Stimulated activated CD4-positive, alpha-beta T cell treated with anti-CD3 and anti-CD28 coated beads, Interleukin-12 subunit alpha, Interleukin-12 subunit beta, amount 100 ng/mL, for 48 hours (primary cell): ENCODE measurements around the gene RGS14.
A peak's percentile ranks its signal among the peaks of the same experiment; 100 is the strongest.
"Not testable (repeated sequence)": the region's sequence is repeated elsewhere in the genome, so short reads cannot be mapped to it uniquely, and the experiment has no call there.

Experiments
- DNase-seq, 3 donors: peaks; one replicate each; pipeline ENCODE4 v3.0.0-alpha.2; 2020; ENCODE audit warnings: low read depth in 2 of 3, low spot score in 1 of 3

Gene RGS14

DNA sequence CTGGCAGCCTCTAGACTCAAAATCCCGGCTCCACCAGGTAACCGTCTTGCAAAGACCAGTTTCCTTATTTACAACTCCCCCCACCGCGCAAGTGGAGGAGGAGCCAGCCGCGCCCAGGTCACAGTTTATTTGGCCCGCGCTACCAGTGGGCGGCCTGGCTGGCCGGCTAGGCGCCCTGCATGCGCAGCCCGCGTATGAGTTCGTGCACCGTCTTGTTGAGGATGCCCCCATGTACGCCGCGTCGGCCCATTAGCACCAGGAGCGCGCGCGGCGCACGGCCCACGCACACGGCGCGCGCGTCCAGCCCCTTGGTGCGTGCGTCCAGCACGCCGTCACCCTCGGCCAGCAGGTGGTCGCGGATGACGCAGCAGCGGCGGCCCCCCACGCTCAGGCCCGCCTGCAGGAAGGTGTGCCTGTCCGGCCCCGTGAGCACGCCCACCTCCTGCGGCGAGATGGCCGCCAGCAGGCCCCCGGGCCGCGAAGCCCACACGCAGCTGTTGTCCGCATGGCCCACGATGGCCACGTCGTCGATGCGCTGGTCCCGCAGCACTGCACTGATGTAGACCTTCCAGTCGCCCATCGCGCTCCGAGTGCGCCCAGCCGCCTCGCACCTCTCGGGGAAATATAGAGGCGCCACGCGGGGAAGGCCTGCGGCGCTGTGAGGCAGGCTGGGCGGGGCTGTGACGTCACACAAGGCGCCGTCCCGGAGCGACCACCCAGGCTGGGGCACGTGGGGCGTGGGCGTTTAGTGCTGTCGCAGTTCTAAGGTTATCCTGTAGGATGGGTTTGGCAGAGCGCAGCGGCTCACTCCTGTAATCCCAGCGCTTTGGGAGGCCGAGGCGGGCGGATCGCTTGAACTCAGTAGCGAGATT is 42.5 kb downstream of the RGS14 start, which contains the start of gene PFN3:
Gene PFN3 (minus strand): TSS at position 665 of the 872 bp plus-strand sequence. CDS start 85 bp downstream, at position 580.
- DNase-seq, result no peak

DNA sequence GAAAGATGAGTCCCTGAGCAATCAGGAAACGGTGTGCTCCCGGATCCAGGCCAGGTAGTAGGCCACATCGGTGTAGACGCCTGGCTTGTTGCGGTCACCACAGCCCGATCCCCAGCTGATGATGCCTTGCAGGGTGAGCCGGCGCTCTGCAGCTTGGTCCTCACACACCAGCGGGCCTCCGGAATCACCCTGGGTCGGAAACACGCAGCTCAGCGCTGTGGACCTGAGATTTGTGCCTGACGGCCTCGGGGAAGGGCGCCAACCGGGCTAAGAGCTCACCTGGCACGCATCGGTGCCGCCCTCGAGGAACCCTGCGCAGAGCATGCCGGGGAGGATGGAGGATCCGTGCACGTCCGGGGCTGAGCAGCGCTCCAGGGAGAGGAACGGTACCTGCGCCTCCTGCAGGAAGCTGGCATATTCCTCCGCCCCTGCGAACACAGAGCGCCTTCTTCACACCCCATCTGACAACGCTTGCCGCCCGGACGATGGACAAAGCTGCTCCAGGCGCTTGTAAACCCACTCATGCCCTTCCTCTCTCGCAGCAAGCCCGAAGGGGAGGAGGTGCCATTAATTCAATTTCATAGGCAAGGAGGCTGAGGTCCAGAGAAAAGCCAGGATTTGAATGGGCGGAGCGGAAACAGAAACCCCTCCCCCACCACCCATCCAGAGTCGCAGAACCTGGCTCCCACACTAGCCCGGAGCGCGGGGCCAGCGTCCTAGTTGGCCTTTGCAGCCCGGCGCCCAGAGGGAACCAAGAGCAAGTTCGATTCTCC is 44.7 kb downstream of the RGS14 start:
- DNase-seq, result peak; percentile 50 to 71 (median 65)

DNA sequence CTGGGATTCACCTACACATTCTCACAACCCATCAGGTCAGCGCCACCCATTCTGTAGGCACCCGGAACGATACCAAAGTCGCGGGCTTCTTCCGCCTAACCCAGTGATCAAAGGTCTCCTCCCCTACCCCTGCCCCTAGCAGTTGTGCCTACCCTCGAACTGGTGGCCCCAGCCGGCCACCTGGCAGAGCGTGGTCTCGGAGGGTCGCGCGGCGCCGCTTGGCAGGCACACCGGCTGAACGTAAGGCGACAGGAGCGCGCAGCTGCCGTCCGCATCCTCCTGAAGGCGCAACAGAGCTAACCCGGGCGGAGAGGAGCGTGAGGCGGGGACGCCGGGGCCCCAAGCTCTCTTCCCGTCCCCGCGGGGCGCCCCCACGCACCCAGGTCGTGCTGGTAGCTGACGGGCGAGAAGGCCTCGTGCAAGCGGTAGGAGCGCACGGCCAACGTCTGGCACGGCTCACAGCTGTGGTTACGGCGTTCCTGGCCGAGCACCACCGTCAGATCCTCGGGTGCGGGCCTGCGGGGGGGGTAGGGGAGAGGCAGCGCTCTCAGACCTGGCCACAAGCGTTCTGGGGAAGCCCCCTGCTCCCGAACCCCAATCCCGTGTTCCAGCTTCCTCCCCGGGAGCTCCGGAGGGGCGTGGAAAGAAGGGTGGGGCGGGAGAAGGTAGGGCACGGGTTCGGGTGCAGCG is 45.5 kb downstream of the RGS14 start:
- DNase-seq, result peak in 2 of 3 donors; percentile 21 to 30

DNA sequence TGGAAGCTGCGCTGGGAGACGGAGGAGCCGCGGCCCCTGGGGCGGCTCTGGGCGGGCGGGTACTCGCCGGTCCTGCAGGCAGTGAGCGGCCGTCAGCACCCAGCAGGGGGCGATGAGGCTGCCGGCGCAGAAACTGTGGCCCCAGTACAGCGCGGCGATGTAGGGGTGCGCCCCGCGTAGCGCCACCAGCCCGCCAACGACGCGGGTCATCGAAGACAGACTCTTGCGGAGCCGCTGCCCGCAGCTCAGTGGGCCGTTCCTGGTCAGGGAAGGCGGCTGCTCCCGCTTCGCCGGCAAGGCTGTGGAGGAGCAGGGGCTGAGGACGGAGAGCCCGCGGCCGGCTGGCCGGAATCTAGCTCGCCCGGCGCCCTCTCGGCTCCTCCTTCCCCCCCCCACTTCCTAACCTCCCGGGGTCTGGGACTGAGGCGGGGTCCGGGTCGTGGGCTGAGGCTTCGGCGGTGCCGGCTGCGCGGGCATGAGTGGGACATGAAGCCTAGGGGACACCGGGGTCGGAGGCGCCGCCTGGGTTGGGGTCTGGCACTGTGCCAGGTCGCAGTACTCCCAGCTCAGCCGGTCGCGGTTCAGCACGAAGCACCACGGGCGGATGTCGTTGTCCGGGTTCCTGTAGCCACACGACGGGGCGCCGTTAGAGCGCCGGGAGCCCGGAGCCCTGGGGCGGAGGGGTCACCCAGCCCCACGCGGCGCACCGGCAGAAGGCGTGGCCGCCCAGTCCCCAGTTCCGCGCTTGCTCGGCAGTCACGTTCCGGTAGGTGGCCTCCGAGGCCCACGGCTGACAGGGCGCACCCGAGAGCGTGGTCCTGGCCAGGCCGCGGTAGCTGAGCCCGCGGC is 46.3 kb downstream of the RGS14 start:
- DNase-seq, result peak; percentile 68 to 80 (median 73)

DNA sequence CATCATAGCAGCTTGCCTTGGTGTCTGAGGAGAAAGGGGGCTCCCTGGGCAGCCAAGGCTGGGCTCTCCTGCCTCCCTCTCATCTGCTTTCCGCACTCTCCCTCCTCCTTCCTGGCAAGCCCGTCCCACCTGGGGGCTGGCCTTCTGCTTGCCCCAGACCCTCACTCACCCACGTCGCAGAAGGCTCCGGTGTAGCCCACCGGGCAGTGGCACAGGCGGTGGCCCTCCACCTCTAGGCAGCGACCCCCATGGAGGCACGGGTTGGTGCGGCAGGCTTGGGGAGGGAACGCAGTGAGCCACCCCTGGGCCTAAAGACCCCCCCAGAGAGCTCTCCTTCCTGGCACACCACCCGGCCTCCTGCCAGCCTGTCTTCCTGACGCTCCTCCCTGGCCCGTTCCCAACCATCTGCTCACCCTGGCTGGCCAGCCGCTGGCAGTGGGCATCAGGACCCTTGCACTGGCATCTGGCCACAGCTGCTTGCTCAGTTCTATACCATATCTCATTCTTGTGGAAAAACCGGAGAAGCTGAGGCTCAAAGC is 47.0 kb downstream of the RGS14 start:
- DNase-seq, result no peak

DNA sequence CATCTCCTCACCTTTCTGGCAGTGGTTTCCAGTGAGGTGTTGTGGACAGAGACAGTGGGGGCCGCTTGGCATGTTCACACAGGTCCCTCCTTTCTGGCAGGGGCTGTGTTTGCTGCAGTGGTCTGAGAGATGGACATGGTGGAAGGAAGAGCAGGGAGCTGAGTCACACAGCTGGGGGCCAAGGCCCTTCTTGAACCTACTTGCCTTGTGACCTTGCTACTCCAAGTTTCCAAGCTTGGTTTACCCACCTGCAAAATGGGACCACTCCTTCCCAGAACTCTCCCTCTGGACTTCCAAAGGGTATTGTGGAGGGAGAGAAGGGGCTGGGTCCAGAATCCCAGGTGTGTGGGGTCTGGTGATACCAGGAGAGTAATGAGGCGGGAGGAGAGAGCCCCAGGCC is 47.6 kb downstream of the RGS14 start:
- DNase-seq, result no peak

DNA sequence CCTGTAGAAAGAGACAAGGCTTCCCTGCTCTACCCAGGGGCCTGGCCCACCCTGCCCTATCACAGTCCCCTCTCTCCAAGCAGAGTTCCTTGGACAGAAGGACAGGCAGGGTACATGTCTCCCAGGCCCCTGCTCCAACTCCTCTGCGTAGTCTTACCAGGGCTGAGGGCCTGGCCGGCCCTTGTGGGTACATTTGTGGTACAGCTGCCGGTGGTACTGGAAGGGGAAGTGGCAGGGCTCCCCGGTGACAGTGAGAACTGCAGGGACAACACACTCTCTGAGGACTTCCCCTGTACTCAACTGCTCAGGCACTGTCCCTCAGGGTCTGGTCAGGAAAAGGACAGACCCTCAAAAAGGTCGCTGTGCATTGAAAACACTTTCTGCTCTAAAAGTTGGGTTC is 48.1 kb downstream of the RGS14 start:
- DNase-seq, result no peak

DNA sequence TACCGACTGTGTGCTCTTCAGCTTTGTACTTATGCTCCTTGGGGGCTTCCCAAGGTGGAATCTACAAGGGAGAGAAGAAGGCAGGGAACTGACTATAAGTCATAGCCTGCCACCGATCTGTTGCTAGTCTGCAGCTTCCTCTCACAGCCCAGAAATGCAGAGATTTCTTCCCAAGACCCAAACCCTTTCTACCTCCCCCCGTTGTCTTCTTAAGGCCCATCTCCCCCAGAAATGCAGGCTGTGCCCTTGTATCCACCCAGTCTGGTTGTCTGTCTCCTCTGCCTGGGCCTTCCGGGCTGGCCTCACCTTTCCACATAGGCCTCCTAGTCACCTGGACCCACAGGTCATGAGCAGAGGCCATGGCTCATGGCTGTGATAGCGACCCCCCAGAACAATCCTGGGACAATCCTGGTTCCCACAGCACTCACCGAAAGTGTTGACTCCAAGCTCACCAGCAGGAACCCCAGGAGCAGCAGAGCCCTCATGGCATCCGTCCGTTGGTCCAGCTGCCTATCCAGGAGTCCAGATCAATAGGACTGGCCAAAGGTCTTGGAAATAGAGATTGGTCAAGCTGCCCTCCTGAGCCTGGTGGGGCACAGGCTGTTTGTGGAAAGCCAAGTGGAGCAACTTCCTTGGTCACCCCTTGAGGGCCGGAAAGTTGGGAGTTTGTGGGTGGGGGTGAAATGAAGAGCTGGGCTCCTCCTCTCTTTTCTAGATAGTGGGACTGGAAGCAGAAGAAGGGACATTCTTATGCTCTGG is 51.5 kb downstream of the RGS14 start, which contains the start of gene F12:
Gene F12 (minus strand): TSS at position 522 of the 759 bp plus-strand sequence. CDS start 37 bp downstream, at position 485.
- DNase-seq, result no peak

DNA sequence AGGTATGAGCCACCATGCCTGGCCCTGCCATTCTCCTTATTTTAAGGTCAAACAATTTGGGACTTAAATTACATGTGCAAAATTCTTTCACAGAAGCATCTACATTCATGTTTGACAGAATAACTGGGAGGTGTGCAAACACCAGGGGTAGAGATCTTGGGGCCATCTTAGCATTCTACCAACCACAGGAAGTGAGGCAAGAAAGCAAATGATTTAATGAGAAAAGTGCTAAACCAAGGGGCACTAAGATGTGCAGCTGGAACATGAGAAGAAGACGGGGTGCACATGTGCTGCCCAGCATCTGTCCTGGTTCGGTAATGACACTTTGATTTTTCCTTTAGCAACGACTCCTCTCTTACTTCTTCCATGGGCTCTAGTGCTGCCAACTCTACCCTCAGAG is 52.9 kb downstream of the RGS14 start:
- no peak for DNase-seq

DNA sequence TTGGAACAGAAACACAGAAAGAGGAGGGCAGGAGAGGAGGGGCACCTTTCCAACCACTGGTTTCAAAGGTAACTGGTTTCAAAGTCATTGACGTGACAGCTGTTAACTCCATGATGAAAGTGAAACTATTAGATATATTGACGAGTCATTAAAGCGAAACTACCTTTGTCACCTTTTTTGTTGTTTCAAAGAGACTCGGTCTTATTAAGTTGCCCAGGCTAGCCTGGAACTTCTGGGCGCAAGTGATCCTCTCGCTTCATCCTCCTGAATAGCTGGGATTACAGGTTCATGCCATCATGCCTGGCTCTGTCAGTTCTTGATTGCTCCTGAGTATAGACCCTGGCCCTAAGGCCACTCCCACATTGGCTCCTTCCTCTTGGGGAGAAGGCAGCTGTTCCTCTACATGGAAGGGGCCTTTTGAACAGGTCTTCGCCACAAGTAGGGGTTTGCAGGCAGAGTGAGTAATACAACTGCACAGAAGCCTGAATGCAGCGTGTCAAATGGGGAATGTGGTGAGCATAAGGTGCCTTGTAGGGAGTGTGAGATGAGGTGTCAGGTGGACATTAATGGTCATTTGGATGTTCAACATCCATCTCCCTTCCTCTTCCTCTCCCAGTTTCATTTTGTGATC is 55.0 kb downstream of the RGS14 start:
- no peak for DNase-seq

DNA sequence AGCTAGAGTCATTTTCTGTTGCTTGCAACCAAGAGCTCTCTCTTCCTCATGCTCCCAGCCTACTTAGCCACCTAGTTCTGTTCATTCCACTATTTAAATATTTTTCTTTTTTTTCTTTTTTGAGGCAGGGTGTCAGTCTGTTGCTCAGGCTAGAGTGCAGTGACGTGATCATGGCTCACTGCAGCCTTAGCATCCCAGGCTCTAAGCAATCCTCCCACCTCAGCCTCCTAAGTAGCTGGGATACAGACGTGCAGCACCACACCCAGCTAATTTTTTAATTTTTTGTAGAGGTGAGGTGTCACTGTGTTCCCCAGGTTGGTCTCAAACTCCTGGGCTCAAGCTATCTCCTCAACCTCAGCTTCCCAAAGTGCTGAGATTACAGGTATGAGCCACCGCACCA is 56.8 kb downstream of the RGS14 start:
- no peak for DNase-seq

DNA sequence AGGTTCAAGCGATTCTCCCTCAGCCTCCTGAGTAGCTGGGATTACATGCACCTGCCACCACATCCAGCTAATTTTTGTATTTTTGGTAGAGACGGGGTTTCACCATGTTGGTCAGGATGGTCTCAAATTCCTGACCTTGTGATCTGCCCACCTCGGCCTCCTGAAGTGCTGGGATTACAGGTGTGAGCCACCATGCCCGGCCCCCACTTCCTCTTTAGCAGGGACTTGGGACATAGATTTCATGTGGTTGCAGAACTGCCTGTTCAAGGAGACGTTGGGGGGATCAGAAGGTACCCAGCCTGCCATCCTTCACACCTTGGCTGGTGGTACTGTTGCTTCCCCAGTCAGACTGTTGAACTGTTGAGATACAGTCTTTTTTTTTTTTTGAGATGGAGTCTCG is 59.4 kb downstream of the RGS14 start:
- DNase-seq, result not testable (repeated sequence)

DNA sequence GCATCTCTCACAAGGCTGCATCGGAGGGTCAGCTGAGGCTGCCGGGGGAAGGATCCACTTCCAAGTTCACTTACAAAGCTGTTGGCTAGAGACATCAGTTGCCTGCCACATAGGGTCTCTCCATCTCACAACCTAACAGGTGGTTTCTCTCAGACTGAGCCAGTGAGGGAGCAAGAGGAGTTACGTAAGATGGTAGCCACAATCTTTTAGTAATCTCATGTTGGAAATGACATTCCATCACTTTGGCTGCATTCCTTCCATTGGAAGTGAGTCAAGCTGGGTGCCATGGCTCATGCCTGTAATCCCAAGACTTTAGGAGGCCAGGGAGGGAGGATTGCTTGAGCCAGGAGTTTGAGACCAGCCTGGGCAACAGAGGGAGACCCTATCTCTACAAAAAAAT is 61.3 kb downstream of the RGS14 start:
- no peak for DNase-seq

DNA sequence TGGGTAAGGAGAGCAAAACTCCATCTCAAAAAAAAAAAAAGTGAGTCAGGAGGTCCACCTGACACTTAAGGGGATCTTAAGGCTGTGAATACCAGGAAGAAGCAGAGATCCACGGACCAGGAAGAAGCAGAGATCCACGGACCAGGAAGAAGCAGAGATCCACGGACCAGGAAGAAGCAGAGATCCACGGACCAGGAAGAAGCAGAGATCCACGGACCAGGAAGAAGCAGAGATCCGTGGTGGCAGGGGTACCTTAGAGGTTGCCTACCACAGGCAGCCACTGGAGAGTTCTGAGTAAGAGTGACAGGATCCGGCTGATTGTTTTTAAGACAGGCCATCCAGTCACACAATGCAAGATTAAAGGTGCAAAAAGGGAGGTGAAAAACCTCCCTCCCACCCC is 62.7 kb downstream of the RGS14 start:
- DNase-seq, result not testable (repeated sequence)

DNA sequence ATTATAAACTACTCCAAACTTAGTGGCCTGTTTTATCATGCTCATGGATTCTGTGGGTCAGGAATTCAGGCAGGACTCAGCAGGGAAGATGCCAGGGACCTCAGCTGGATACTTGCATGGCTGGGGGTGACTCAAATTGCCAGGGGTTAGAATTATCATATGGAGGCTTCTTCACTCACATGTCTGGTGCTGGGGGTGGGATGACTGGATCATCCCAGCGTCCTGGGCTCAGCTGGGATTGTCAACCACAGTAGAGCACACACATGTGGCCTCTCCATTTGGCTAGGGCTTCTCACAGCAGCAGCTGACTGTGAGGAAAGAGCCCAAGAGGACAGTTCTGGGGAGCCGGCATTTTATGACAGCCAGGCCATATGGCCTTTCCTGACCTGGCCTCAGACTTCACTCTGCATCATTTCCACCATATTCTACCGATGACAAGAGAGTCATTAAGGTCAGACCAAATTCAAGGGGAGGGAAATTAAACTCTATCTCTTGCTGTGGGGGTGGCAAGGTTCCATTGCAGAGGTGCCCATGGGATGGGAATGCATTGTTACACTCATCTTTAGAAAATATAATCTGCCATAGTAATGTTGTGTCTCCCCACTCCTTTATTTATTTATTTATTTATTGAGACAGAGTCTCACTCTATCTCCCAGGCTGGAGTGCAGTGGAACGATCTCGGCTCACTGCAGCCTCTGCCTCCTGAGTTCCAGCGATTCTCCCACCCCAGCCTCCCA is 63.5 kb downstream of the RGS14 start:
- no peak for DNase-seq
